Nephron progenitor cell (in vitro differentiated cells): ENCODE results near the gene SRGAP3.

ENCODE experiments used
- DNase-seq: peaks from one replicate; pipeline ENCODE4 v3.0.0; 2021
- H3K27ac Mint-ChIP-seq: 2 replicates; pipeline ENCODE4 v1.8.0; 2021; ENCODE audit warnings: mild to moderate bottlenecking, moderate library complexity, mixed read lengths
- H3K27me3 Mint-ChIP-seq: 2 replicates; pipeline ENCODE4 v1.8.0; 2021; ENCODE audit warnings: mild to moderate bottlenecking, low read depth, mixed read lengths; ENCODE audit not compliant: poor library complexity
- H3K36me3 Mint-ChIP-seq: 2 replicates; pipeline ENCODE4 v1.8.0; 2021; ENCODE audit warnings: low read depth, mixed read lengths
- H3K4me1 Mint-ChIP-seq: 2 replicates; pipeline ENCODE4 v1.8.0; 2021; ENCODE audit warnings: mixed read lengths
- H3K4me3 Mint-ChIP-seq: 2 replicates; pipeline ENCODE4 v1.8.0; 2021; ENCODE audit warnings: mild to moderate bottlenecking, moderate library complexity, mixed read lengths
- H3K9me3 Mint-ChIP-seq: 2 replicates; pipeline ENCODE4 v1.8.0; 2021; ENCODE audit warnings: mild to moderate bottlenecking, moderate library complexity, mixed read lengths
- TF ChIP-seq, protein P1 (sequence below): fragments of 200-600 bp; sonication (generic); IDR thresholded peaks from 2 replicates; pipeline ENCODE4 v1.5.0; 2021; ENCODE audit warnings: antibody characterized with exemption

Gene SRGAP3

DNA sequence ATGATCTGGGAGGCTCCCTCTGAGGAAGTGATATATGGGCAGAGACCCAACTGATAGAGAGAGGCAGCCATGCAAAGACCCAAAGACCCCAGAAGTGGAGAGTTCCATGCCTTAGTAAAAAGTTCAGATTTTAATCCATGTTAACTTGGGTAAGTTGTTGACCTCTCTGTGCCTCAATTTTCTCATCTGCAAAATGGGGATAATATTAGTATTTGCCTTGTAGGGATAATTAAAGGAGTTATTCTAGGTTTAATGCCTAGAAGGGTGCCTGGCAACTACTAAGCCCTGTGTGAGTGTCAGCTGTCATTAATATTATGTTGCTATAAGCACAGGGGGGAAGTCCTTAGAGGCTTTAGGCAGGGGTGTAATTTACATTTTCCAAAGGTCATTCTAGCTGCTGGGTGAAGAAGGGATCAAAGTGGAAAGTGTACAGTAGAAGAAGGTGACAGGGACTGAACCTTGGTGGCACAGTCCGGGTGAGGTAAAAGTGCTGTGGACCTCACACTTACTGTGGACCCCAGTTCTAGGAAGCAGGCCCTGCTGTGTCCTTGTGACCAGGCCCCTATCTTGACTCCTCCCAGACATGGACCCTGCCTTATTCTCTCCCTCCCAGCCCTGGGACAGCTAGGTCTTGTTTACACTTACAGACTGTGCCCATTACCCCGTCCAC is 283.2 kb downstream of the SRGAP3 start:
- Mint-ChIP-seq H3K4me3 (no peak overlapping the region), H3K4me1 (peaks cover 47% of the 10 kb centered on the region), H3K36me3 (no peaks in the 10 kb centered on the region), H3K27me3 (peaks cover 42% of the 10 kb centered on the region), H3K9me3 (no peaks in the 10 kb centered on the region), H3K27ac (no peak overlapping the region)
- TF ChIP-seq, protein P1, sequence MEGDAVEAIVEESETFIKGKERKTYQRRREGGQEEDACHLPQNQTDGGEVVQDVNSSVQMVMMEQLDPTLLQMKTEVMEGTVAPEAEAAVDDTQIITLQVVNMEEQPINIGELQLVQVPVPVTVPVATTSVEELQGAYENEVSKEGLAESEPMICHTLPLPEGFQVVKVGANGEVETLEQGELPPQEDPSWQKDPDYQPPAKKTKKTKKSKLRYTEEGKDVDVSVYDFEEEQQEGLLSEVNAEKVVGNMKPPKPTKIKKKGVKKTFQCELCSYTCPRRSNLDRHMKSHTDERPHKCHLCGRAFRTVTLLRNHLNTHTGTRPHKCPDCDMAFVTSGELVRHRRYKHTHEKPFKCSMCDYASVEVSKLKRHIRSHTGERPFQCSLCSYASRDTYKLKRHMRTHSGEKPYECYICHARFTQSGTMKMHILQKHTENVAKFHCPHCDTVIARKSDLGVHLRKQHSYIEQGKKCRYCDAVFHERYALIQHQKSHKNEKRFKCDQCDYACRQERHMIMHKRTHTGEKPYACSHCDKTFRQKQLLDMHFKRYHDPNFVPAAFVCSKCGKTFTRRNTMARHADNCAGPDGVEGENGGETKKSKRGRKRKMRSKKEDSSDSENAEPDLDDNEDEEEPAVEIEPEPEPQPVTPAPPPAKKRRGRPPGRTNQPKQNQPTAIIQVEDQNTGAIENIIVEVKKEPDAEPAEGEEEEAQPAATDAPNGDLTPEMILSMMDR: no peak
- no peak for DNase-seq

GRCh38 chr3:8964436-8965370 is 284.7 kb downstream of the SRGAP3 start:
- DNase-seq: no peak

GRCh38 chr3:8963137-8963853 is 286.2 kb downstream of the SRGAP3 start, which contains the start of gene RAD18:
Gene RAD18 (minus strand): TSS chr3:8963472. CDS start chr3:8963385, 87 bp downstream.
- TF ChIP-seq, protein P1: no peak
- peaks cover 22% of the 10 kb centered on the region for H3K27me3 Mint-ChIP-seq
- DNase-seq: peak; percentile 95
- H3K27ac Mint-ChIP-seq: peak within 1 kb of the TSS; percentile 94
- H3K9me3 Mint-ChIP-seq: no peaks in the 10 kb centered on the region
- peaks cover 7% of the 10 kb centered on the region for H3K36me3 Mint-ChIP-seq
- peaks cover 52% of the 10 kb centered on the region for H3K4me1 Mint-ChIP-seq
- H3K4me3 Mint-ChIP-seq: peak within 1 kb of the TSS; percentile 98

More at GRCh38 chr3:8964436-8965370, 284.7 kb downstream of the SRGAP3 start:
- H3K4me1 Mint-ChIP-seq: peaks cover 52% of the 10 kb centered on the region
- H3K27ac Mint-ChIP-seq: peak overlapping the region; percentile 93
- no peaks in the 10 kb centered on the region for H3K36me3 Mint-ChIP-seq
- no peaks in the 10 kb centered on the region for H3K9me3 Mint-ChIP-seq
- peaks cover 35% of the 10 kb centered on the region for H3K27me3 Mint-ChIP-seq
- peak overlapping the region; percentile 98 for H3K4me3 Mint-ChIP-seq
- TF ChIP-seq, protein P1: no peak

- Mint-ChIP-seq H3K4me1 (peaks cover 52% of the 10 kb centered on the region), H3K36me3 (peaks cover 7% of the 10 kb centered on the region), H3K4me3 (peak overlapping the region; percentile 98), H3K9me3 (no peaks in the 10 kb centered on the region), H3K27ac (no peak overlapping the region), H3K27me3 (peaks cover 13% of the 10 kb centered on the region)
- DNase-seq: no peak
- TF ChIP-seq, protein P1: no peak
Observed at GRCh38 chr3:8962226-8962861, 287.1 kb downstream of the SRGAP3 start.

GRCh38 chr3:8959668-8960067 is 289.8 kb downstream of the SRGAP3 start:
- TF ChIP-seq, protein P1: no peak
- Mint-ChIP-seq H3K4me3 (no peak overlapping the region), H3K27me3 (peaks cover 6% of the 10 kb centered on the region), H3K9me3 (no peaks in the 10 kb centered on the region), H3K36me3 (peaks cover 7% of the 10 kb centered on the region), H3K4me1 (peaks cover 47% of the 10 kb centered on the region), H3K27ac (peak overlapping the region; percentile 72)
- no peak for DNase-seq
